Urinary bladder (tissue), 4 donors: ENCODE measurements around the gene PDCD4. TPM values are rescaled to one million over a fixed set of nuclear protein-coding genes. Genes with fewer than 3 reads are reported as not detected.
"Not testable (repeated sequence)": the region's sequence is repeated elsewhere in the genome, so short reads cannot be mapped to it uniquely, and the experiment has no call there.

Experiments
- DNase-seq: peaks from one replicate; pipeline ENCODE4 v3.0.0-alpha.2; 2015; ENCODE audit errors: extremely low spot score
- H3K27ac ChIP-seq: one replicate; pipeline ENCODE4 v1.5.1; 2013; ENCODE audit warnings: low read depth, mild to moderate bottlenecking, moderate library complexity
- H3K36me3 ChIP-seq: one replicate; pipeline ENCODE4 v1.6.1; 2013; ENCODE audit warnings: mild to moderate bottlenecking, moderate library complexity; ENCODE audit not compliant: insufficient read depth
- H3K4me1 ChIP-seq: one replicate; pipeline ENCODE4 v1.6.1; 2013; ENCODE audit warnings: mild to moderate bottlenecking, moderate library complexity; ENCODE audit not compliant: insufficient read depth
- H3K4me3 ChIP-seq: one replicate; pipeline ENCODE4 v1.5.1; 2013; ENCODE audit warnings: low read depth, low read length
- WGBS: extraction: QIAGEN DNeasy Blood & Tissue Kit; methylation state at CpG from one replicate; pipeline ENCODE4 v1.1.7; 2013; 5-methylcytosine and 5-hydroxymethylcytosine counted together
- polyA plus RNA-seq: library from polyadenylated mRNA; stranded (reverse); fragments of 200-250 nt; gene quantifications from one replicate; pipeline ENCODE4 v1.2.3, GENCODE V29; 2013
- total RNA-seq: library from RNA; depleted of rRNA; stranded (reverse); fragments of >200 nt; gene quantifications from one replicate; pipeline ENCODE4 v1.2.3, GENCODE V29; 2014
- donor health status: healthy with polysubstance abuse.
- donor health status: healthy.

Gene PDCD4
- total and polyA plus RNA-seq, 2 donors: 81.0 to 148 TPM

- H3K4me1 ChIP-seq: no peaks in the 10 kb centered on the region
- H3K27ac ChIP-seq: no peak overlapping the region
- H3K36me3 ChIP-seq: peaks cover 6% of the 10 kb centered on the region
Observed at GRCh38 chr10:110893559-110894179, 21.9 kb downstream of the PDCD4 start.

GRCh38 chr10:110897184-110897583 lies 25.5 kb downstream of the PDCD4 start:
- H3K4me3 ChIP-seq: no peak overlapping the region
- no peaks in the 10 kb centered on the region for H3K4me1 ChIP-seq
- 94% methylated on average over 1 of the region's 1 CpG for WGBS
- DNase-seq: no peak
- peaks cover 6% of the 10 kb centered on the region for H3K36me3 ChIP-seq
- peak overlapping the region; percentile 32 for H3K27ac ChIP-seq

More at GRCh38 chr10:110893559-110894179, 21.9 kb downstream of the PDCD4 start:
- WGBS: 29% methylated on average over 4 of the region's 4 CpGs
- no peak for DNase-seq
- H3K4me3 ChIP-seq: no peak overlapping the region

- H3K27ac ChIP-seq: no peak overlapping the region
- no peaks in the 10 kb centered on the region for H3K4me1 ChIP-seq
- DNase-seq: no peak
- H3K4me3 ChIP-seq: no peak overlapping the region
- H3K36me3 ChIP-seq: peaks cover 4% of the 10 kb centered on the region
Observed at GRCh38 chr10:110898391-110898790, 26.7 kb downstream of the PDCD4 start.

GRCh38 chr10:110900983-110901382 lies 29.3 kb downstream of the PDCD4 start:
- 98% methylated on average over 2 of the region's 2 CpGs for WGBS
- peaks cover 4% of the 10 kb centered on the region for H3K36me3 ChIP-seq

GRCh38 chr10:110901954-110902819 lies 30.5 kb downstream of the PDCD4 start:
- WGBS: 73% methylated on average over 7 of the region's 7 CpGs
- no peak for DNase-seq
- H3K36me3 ChIP-seq: peaks cover 1% of the 10 kb centered on the region

More at GRCh38 chr10:110900983-110901382, 29.3 kb downstream of the PDCD4 start:
- no peak for DNase-seq
- H3K4me3 ChIP-seq: no peak overlapping the region
- no peak overlapping the region for H3K27ac ChIP-seq
- no peaks in the 10 kb centered on the region for H3K4me1 ChIP-seq

GRCh38 chr10:110903280-110904278 lies 31.9 kb downstream of the PDCD4 start:
- DNase-seq: no peak
- Histone ChIP-seq H3K4me1 (no peaks in the 10 kb centered on the region), H3K36me3 (no peaks in the 10 kb centered on the region), H3K4me3 (no peak overlapping the region), H3K27ac (no peak overlapping the region)
- WGBS: 69% methylated on average over 3 of the region's 3 CpGs

More at GRCh38 chr10:110901954-110902819, 30.5 kb downstream of the PDCD4 start:
- Histone ChIP-seq H3K4me1 (no peaks in the 10 kb centered on the region), H3K4me3 (no peak overlapping the region), H3K27ac (no peak overlapping the region)

- 57% methylated on average over 4 of the region's 4 CpGs for WGBS
- no peak overlapping the region for H3K27ac ChIP-seq
Observed at GRCh38 chr10:110910138-110910537, 38.4 kb downstream of the PDCD4 start.

GRCh38 chr10:110912374-110912773 lies 40.6 kb downstream of the PDCD4 start:
- H3K4me1 ChIP-seq: no peaks in the 10 kb centered on the region
- WGBS: 40% methylated on average over 3 of the region's 3 CpGs
- H3K36me3 ChIP-seq: no peaks in the 10 kb centered on the region
- DNase-seq: no peak
- no peak overlapping the region for H3K27ac ChIP-seq
- H3K4me3 ChIP-seq: no peak overlapping the region

More at GRCh38 chr10:110910138-110910537, 38.4 kb downstream of the PDCD4 start:
- Histone ChIP-seq H3K4me3 (no peak overlapping the region), H3K4me1 (no peaks in the 10 kb centered on the region), H3K36me3 (no peaks in the 10 kb centered on the region)
- DNase-seq: no peak

- no peak overlapping the region for H3K27ac ChIP-seq
- DNase-seq: no peak
- H3K4me3 ChIP-seq: no peak overlapping the region
- no peaks in the 10 kb centered on the region for H3K36me3 ChIP-seq
- H3K4me1 ChIP-seq: no peaks in the 10 kb centered on the region
- 89% methylated on average over 2 of the region's 2 CpGs for WGBS
Observed at GRCh38 chr10:110914431-110914830, 42.7 kb downstream of the PDCD4 start.

GRCh38 chr10:110915035-110915434 lies 43.3 kb downstream of the PDCD4 start:
- H3K4me1 ChIP-seq: no peaks in the 10 kb centered on the region
- no peak overlapping the region for H3K27ac ChIP-seq
- 96% methylated on average over 6 of the region's 6 CpGs for WGBS
- H3K36me3 ChIP-seq: no peaks in the 10 kb centered on the region
- no peak overlapping the region for H3K4me3 ChIP-seq
- DNase-seq: no peak

GRCh38 chr10:110915600-110915999 lies 43.9 kb downstream of the PDCD4 start:
- H3K4me1 ChIP-seq, DNase-seq, H3K27ac ChIP-seq, H3K36me3 ChIP-seq, H3K4me3 ChIP-seq: not testable (repeated sequence)
- 95% methylated on average over 4 of the region's 4 CpGs for WGBS

GRCh38 chr10:110916554-110917346 lies 45.0 kb downstream of the PDCD4 start:
- no peaks in the 10 kb centered on the region for H3K36me3 ChIP-seq
- 89% methylated on average over 3 of the region's 3 CpGs for WGBS
- no peak overlapping the region for H3K27ac ChIP-seq
- no peak overlapping the region for H3K4me3 ChIP-seq
- H3K4me1 ChIP-seq: no peaks in the 10 kb centered on the region
- no peak for DNase-seq
